Thoracic aorta (tissue), 2 donors: ENCODE measurements around the gene ZNF319. TPM values are rescaled to one million over a fixed set of nuclear protein-coding genes. Genes with fewer than 3 reads are reported as not detected.

Experiments
- ATAC-seq: fragments of 150-250 bp; one replicate; pipeline ENCODE4 v1.8.0; 2017; ENCODE audit warnings: low read depth; ENCODE audit not compliant: insufficient number of reproducible peaks, low FRiP score
- DNase-seq: peaks from one replicate; pipeline ENCODE4 v3.0.0-alpha.2; 2020; ENCODE audit warnings: low spot score
- H3K27ac ChIP-seq, 2 donors: fragments of 200-600 bp; sonication (generic); 1 replicate in 1 of 2; 2 replicates in 1 of 2; pipeline ENCODE4 v1.5.1; 2016; ENCODE audit warnings: mild to moderate bottlenecking in 2 of 2, moderate library complexity in 2 of 2
- H3K27me3 ChIP-seq: fragments of 200-600 bp; sonication (generic); replicated peaks from 2 replicates; pipeline ENCODE4 v1.6.0; 2016; ENCODE audit warnings: mild to moderate bottlenecking; ENCODE audit not compliant: insufficient read depth
- H3K36me3 ChIP-seq: fragments of 200-600 bp; sonication (generic); one replicate; pipeline ENCODE4 v1.5.1; 2016
- H3K4me1 ChIP-seq, 2 donors: fragments of 200-600 bp; sonication (generic); 1 replicate in 1 of 2; 2 replicates in 1 of 2; pipeline versions ENCODE4 v1.5.1 to v1.6.0; 2016; ENCODE audit warnings: low read depth in 2 of 2, mild to moderate bottlenecking in 1 of 2; ENCODE audit not compliant: control insufficient read depth in 1 of 2
- H3K4me3 ChIP-seq: fragments of 200-600 bp; sonication (generic); 2 replicates; pipeline ENCODE4 v1.5.1; 2016; ENCODE audit warnings: mild to moderate bottlenecking
- H3K9me3 ChIP-seq: fragments of 200-600 bp; sonication (generic); 2 replicates; pipeline ENCODE4 v1.5.1; 2016
- CTCF ChIP-seq: fragments of 200-600 bp; sonication (generic); IDR thresholded peaks from one replicate; pipeline ENCODE4 v1.5.1; 2019; ENCODE audit warnings: antibody characterized with exemption
- total RNA-seq, 2 donors: library from RNA; depleted of rRNA; stranded (reverse); fragments of >200 nt; gene quantifications; one replicate each; pipeline versions ENCODE4 v1.1.0 to v1.2.3, GENCODE V29; 2016

Gene ZNF319
- total RNA-seq, 2 donors from 2014 or later, result 6.0 to 13.8 TPM

- peak; percentile 91 for ATAC-seq
- TF ChIP-seq CTCF, result peak; percentile 55
These were observed 519 bp upstream of the ZNF319 start, which contains the start of gene USB1 for GRCh38 chr16:58000706-58001676. TSS of gene USB1 (plus strand) at chr16:58001407. CDS start at chr16:58001484, 77 bp downstream.

GRCh38 chr16:57999366-57999970 is 1.0 kb downstream of the ZNF319 start:
- Histone ChIP-seq H3K9me3 (no peaks in the 10 kb centered on the region), H3K36me3 (peaks cover 22% of the 10 kb centered on the region), H3K4me3 (peak overlapping the region; percentile 84), H3K4me1 (peaks cover 13 to 25% of the 10 kb centered on the region in 2 donors), H3K27me3 (no peaks in the 10 kb centered on the region), H3K27ac (peak overlapping the region in 1 of 2 donors; percentile 83)
- no peak for ATAC-seq
- no peak for TF ChIP-seq CTCF
- DNase-seq, result no peak

More at GRCh38 chr16:58000706-58001676, 519 bp upstream of the ZNF319 start, which contains the start of gene USB1:
- Histone ChIP-seq H3K4me3 (peak within 1 kb of the TSS; percentile 84), H3K4me1 (peaks cover 18 to 32% of the 10 kb centered on the region in 2 donors), H3K36me3 (peaks cover 20% of the 10 kb centered on the region), H3K9me3 (no peaks in the 10 kb centered on the region), H3K27me3 (no peaks in the 10 kb centered on the region), H3K27ac (peak within 1 kb of the TSS; percentile 83 to 91)
- no peak for DNase-seq

GRCh38 chr16:57998992-57999365 is 1.5 kb downstream of the ZNF319 start:
- Histone ChIP-seq H3K4me3 (peak overlapping the region; percentile 84), H3K36me3 (peaks cover 22% of the 10 kb centered on the region), H3K4me1 (peaks cover 13 to 25% of the 10 kb centered on the region in 2 donors), H3K27ac (no peak overlapping the region), H3K27me3 (no peaks in the 10 kb centered on the region), H3K9me3 (no peaks in the 10 kb centered on the region)
- no peak for TF ChIP-seq CTCF
- ATAC-seq (no peak), DNase-seq (no peak)

GRCh38 chr16:57998486-57998885 is 2.0 kb downstream of the ZNF319 start:
- no peak for DNase-seq
- no peaks in the 10 kb centered on the region for H3K27me3 ChIP-seq
- H3K36me3 ChIP-seq, result peaks cover 22% of the 10 kb centered on the region
- no peak for ATAC-seq
- no peak for TF ChIP-seq CTCF
- no peak overlapping the region for H3K27ac ChIP-seq
- H3K4me1 ChIP-seq, result peaks cover 13 to 25% of the 10 kb centered on the region in 2 donors
- H3K9me3 ChIP-seq, result no peaks in the 10 kb centered on the region
- no peak overlapping the region for H3K4me3 ChIP-seq
